SIG-M5 (cell line): ENCODE results near the gene ARAP3.

Experiments
- DNase-seq: peaks from one replicate; lab custom pipeline; 2025; lab: John Stamatoyannopoulos, UW

Gene ARAP3

DNA sequence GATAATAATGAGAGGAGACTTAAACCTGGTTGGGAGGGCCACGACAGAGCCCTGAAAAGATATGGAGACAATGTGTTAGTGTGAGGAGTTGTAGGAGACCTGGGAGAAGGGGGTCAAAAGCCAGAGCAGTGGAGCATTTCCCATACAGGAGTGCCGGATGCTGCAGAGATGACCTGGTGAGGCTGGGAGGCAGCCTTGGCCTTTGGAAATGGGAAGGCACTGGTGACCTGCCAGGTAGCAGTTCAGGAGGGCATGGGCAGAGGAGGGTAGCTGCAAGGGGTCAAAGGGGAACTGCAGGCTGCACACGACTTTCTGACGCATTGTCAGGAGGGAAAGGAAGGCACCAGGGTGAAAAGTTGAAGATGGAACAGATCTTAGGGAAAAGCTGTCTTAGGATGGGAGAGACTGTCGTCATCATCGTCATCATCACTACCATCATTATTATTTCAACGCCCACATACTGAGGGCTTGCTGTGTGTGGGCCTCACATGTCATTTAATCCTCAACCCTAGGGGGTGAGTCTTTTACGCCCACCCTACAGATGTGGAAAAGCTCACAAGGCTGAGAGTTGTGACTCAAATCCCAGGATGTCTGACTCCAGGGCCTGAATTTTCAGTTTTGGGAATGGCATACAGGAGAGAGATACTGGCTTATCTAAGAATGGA is 13.3 kb downstream of the ARAP3 start:
- no peak for DNase-seq

DNA sequence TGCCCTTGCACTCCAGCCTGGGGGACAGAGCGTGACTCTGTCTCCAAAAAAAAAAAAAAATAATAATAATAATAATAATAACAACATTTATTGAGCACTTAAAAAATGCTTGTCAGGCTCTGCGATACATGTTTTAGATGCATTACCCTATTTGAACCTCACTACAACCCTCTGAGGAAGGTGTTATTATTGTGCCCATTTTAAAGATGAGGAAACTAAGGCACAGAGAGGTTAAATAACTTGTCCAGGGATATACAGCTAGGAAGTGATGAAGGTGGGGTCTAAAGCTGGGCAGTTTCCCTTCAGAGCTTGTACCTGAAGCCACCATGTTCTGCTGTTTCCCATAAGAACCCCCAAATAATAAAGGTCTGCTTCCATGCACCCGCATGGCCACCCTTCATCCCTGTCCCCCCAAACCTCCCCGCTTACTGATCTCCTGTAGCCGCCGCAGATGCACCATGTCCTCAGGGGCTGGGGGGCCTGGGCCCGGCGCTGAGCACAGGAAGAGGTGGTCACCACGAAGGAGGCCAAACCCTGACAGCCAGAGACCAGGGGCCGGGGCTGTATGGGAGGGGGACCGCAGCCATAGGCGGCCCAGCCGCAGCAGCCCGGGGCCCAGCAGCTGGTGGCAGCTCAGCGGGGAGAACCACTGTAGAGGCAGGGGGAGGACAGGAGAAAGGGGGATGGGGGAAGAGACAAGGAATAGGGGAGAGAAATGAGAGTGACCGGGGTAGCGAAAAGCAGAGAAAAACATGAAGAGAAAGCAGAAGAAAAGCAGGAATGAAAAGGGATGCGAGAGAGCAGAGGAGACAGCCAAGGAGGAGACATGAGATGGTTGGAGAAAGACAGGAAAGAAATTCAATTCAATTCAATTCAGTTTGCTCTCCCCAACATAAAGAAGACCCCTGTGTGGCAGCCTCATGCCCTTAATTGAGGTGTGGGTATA is 15.8 kb downstream of the ARAP3 start:
- no peak for DNase-seq

DNA sequence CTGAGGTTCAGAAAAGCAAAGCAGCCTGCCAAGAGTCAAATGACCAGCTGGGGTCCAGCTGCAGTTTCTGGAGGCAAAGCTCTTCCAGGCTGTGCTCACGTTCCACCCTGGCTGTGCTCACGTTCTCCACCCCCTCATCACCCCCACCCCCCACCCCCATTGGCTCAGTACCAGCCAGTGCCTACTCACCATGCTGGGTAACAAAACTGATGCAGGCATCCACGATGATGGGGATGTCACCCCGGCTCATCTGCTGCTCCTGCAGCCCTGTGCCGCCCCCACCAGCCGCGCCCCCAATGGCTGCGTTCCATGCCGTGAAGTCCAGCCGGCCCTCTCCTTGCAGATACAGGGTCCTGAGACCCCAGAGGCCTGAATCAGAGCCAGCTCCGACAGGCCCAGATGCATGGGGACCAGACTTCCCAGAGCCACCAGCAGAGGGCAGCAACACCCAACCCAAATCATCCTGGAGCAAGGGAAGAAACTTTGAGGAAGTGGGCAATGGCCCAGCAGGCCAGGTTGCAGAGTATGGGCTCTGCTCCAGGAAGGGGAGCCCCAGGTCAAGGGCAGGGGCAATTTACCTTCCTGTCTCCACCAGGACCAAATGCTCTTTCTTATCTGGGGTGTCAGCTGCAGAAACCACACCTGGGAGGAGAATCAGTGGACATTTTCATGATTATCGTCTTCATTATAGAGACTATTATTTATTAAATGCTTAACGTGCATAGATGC is 17.1 kb downstream of the ARAP3 start:
- DNase-seq: no peak

DNA sequence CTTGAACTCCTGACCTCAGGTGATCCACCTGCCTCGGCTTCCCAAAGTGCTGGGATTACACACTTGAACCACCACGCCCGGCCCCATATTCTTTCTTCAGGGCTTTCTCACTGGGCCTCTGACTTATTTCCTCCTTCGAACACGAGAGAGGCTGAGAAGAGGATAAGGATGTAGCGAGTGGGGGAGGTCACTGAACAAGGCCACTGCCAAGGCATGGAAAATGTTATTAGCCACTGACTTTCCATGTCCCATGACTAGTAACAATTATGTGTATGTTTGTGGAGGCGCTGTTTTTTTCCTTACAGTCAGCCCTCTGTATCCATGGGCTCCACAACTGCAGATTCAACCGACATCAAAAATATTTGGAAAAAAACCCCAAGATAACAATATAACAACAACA is 18.5 kb downstream of the ARAP3 start:
- no peak for DNase-seq

DNA sequence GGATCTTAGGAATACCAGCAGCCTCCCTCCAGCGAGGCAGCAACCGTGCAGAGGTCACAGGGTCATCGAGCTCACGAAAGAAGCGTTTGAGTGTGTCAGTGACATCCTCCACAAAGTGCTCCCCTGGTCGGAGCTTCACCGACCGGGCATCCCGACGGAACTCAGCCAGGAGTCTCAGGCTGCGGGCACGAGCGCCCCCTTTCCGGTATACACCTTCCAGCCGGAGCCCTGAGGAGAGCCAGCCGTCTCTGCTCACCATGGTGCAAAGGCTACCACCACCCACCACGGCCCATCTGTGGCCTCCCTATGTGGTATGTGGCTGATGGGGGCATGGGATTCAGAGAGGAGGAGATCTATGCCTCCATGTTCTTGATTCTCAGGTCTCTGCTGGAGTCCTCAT is 20.0 kb downstream of the ARAP3 start:
- DNase-seq: no peak

DNA sequence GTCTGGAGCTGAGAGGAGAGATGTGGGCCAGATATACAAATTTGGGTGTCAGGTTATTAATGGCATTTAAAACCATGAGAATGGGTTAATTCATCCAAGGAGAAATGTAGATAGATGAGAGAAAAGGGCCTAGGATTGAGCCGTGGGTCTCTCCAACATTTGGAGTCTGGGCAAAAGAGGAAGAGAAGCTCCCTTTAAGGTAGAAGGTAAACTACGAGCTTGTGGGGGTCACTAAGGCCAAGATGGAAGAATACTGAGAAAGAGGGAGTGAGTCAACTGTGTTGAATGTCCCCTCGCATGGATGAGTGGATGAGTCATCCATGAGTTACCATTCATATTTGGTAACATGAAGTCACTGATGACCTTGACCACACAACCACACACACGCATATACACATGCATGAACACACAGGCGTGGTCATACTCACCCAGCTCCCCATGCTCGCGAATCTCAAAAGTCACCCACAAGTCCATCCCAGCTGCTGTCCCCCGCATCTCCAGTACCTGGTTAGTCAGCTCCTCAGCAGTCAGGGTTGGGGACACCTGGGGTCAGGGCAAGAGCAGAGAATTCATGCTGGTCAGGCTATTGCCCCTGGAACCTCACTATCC is 24.0 kb downstream of the ARAP3 start:
- no peak for DNase-seq

DNA sequence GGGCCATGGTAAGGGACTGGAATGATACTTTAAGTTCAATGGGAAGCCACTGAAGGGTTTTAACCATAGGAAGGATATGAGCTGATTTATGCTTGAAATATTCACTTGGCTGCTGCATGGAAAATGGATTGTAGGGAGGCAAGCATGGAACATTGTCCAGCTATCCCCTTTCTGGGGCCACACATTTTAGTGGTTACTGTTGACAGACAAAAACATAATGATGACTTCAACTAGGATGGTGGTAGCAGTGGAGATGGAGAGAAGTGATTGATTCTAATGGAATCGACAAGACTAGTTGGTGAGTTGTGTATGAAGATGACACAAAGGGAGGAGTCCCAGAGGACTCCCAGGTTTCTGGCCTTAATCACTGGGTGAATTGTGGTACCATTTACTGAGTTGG is 24.6 kb downstream of the ARAP3 start:
- no peak for DNase-seq

DNA sequence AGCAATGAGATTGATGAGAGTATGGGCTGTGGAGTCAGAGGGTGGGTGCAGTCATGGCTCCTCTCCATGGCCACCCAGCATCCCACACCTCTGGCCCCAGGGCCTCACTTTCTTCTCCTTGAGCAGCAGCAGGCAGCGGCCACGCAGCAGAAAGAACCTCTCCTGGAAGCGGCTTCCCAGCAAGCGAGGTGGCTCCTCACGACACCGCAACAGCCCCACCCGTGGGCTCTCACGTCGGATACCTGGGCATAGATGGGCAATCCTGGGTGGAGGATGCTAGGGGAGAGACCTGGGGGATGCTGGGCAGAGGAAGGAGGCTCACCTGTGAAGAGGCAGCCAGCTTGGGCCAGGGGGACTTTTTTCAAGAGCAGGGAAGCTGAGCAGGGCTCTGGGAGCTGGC is 25.6 kb downstream of the ARAP3 start:
- DNase-seq: no peak

DNA sequence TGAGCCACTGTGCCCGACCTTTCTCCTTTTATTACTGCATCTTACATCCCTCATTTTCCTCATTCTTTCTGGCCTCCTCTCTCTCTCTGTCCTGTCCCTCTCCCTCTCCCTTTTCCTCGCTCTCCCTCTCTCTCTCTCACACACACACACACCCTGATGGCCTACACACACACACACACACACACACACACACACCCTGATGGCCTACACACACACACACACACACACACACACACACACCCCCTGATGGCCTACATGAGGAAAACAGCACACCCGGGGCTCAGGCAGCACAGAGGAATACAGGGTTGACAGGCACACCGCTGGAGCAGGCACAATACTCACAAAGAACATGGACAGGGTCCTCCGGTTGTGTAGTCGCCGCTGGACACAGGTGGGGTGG is 27.0 kb downstream of the ARAP3 start:
- DNase-seq: no peak

DNA sequence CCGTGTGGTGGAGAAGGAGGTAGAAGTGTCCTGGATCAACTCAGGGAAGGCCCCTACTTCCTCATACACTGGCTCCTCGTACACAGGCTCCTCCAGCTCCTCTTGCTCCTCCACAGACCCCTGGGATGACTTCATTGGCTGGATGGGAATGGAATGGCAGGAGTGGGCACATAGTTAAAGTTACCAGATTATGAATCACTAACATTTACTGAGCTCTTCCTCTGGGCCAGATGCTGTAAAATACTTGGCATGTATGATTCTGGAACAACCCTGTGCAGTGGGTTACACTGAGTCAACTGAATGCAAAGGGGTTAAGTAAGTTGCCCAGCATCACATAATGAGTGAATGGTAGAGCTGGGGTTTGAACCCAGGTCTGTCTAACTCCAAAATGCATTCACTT is 27.7 kb downstream of the ARAP3 start:
- DNase-seq: no peak

DNA sequence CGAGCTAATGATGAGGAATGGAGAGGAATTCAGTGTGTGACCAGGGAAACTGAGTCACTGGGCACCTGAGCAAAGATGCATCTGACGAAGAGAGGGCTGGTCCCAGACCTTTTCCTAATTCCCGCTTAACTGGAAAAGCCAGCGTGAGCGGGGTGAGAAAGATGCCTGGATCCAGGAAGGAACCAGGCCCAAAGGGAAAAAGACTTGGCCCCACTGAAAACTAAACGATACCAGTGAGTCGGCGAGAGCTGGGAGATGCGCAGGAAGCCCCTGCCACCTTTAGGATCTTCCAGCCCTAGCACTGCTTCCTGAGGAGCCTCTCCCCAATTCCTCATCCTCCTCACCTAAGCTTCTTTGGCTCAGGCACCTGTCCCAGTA is 30.3 kb downstream of the ARAP3 start:
- no peak for DNase-seq

DNA sequence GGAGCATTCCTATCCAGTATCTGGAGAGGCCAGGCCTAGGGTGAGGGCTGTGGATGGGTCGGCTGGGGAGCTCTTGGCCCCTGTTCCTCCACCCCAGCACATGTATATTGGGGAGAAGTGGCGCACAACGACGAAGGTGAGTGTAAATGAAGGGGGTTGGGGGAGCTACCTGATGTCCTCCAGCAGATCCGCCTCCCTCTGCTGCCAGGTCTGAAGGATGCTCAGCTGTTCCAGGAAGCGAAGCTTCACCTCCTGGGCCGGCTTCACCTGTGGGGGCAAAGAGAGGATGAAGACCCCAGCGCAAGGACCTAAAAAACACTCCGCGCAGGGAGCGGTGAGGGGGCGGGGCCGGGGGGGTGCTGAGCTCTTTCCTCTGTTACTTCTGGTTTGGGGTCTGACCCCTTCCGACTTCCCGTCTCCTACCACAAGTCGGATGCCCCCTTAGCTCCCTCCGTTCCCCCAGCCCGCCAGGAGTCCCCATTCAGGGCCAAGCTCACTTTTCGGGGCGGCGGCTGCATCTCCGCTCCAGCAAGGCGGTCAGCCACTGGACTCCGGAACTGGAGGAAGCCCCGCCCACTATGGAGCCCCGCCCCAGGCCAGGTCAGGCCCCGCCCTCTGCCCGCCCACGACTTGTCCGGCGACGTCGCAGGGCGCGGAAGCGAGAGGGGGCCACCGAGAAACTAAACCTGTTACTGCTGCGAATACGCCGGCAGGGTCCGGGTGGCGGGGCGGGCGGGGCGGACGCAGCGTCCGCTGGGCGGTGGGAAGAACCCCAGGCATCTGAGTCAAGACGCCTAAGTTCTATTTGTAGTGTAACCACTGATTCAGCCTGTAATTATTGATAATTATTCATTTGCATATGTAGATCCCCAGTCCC is 30.9 kb downstream of the ARAP3 start, which contains the start of gene FCHSD1:
Gene FCHSD1 (minus strand): TSS at position 568 of the 877 bp plus-strand sequence. CDS start 50 bp downstream, at position 518.
- no peak for DNase-seq

DNA sequence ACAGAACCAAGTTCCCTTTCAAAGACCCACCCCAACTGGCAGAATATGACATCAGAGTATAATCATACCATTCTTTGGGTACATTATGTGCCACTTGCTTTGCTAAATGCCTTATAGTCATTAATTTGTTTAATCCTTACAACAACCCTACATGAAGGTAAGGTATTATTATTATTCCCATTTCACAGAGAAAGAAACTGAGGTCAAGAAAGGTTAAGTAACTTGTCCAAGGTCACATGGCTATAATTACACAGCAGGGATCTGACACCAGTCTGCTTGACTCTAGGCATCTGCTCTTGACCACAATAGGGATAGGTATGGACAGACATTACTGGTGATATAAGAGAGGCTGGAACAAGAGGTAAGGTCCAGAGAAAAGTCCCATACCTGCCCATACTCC is 32.1 kb downstream of the ARAP3 start:
- DNase-seq: no peak

DNA sequence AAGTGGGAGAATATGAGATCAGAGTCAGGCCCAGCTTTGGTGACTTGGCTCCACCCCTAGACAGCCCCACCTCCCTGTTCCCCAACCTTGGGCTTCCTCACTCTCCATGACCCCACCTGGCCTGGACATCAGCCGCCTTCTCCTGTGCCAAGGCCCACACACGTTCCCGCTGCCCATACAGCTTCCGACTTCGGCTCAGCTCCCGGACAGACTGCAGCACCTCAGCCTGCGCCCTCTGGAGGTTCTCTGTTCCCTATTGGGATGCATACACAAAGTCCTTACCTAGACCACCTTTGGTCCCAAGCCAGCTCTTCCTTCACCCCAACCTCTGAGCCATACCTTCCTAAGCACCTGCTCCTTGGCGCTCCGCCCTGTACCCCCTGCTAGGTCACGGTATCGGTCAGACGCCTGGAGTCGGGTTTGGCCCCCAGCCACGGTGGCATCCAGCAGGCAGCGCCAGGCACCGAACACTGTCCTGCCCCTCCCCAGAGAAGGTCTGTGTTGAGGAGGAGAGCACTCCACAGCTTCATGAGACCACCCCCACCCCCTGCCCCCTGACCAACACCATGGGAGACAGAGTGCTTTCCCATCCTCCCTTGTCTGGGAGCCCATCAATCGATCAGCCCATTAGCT is 32.9 kb downstream of the ARAP3 start:
- no peak for DNase-seq

DNA sequence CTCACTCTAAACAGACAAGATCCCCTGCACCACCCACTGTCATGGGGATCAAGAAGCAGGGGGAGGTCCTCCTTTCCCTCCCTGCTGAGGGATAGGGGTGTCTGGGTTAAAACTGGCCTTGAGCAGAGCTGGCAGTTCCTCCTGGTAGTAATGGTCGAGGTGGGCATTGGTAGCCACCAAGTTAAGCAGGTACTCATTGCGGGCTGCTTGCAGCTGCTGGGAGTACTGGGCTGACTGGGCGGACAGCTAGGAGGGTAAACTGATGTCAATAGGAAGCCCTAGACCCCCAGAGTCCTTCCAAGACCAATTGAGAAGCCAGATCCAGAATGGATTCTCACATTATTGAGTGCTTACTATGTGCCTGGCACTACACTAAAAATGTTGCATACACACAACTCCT is 34.2 kb downstream of the ARAP3 start:
- no peak for DNase-seq

DNA sequence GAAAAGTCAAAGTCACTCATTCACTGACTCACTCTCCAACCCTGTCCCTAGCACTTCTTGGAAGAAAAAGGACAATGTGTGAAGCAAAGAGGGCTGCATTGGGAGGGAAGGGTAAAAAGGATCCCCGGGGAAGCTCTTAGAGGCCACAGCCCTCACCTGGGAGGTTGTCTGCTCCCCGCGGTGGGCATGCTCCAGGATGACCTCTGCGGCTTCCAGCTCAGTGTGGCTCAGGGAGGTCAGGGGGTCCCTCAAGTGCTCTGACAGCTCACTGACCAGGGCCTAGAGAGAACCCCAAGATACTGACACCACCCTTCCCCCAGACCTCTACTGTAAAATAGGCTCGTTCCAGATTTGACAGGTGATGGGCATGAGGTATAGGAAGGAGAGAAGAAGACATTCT is 34.8 kb downstream of the ARAP3 start:
- DNase-seq: no peak

DNA sequence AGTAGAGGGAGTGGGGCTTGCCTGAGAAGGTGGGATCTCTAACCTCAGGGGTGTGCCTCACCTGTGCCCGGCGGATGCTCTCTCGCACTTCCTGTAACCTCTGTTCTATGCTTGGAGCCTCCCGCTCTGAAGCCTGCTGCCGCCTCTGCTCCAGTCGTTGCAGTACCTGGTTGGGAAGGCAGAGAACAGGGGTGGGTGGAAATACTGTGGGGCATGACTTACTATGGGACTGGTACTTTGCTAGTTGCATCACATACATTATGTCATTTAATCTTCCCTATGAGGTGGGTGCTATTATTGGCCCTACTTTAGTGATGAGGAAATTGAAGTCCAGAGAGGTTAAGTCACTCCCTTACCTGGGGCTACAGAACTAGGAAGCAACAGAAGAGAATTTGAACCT is 36.0 kb downstream of the ARAP3 start:
- DNase-seq: no peak

DNA sequence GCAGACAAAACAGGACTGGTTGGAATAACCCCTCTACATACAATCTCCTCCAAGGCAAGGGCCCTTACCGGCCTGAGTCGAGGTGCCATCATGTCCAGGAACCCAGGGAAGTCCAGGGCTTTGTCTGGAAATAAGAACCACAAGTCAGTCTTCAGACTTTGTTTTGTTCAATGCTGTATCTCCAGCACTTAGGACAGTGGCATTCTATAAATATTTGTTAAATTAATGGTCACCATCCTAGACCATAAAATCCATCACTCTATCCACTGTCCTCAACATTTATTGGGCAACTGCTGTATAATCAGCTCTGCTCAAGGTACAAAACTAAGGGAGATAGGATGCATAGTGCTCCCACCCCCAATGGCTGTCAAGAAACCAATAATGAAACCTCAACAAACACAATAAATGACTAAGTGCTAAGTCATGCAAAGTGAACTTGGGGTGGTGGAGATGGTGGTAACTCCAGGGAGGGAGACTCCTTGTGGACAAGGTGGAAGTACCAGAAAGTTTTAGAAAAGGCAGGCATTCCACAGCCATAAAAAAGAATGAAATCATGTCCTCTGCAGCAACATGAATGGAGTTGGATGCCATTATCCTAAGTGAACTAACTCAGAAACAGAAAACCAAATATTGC is 40.3 kb downstream of the ARAP3 start:
- DNase-seq: no peak

DNA sequence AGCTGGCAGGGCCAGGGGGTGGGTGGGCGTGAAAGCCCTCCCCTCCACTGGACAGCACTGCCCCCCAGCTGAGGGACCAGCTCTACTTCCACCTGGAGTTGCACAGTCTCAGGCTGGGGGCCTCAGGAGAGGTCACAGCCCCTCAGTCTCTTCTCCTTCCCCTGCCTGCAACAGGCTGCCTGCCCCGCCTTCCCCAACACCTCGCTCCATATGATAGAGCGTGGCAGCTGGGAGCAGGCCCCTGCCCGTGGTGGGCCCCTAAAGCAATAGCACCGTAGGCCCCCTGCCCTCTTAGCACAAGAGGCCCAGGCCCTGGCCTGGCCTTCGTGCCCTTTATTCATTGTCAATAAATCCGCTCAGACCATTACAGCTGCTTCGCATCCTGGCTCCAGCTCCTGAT is 41.3 kb downstream of the ARAP3 start:
- DNase-seq: no peak

DNA sequence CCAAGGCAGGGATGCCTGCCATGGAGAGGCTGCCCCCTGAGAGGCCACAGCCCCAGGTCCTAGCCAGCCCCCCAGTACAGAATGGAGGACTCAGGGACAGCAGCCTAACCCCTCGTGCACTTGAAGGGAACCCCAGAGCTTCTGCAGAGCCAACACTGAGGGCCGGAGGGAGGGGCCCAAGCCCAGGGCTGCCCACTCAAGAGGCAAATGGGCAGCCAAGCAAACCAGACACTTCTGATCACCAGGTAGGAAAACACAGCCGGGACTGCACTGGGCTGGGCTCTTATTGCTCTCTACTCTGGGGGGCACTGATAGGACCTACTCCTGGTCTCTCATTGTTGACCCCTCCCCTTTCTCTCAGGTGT is 42.0 kb downstream of the ARAP3 start:
- no peak for DNase-seq
